Inflammatory macrophage treated with lipopolysaccharide for 4 hours (primary cell): Measurements from ENCODE around the gene PYY.
"Not testable (repeated sequence)": the region's sequence is repeated elsewhere in the genome, so short reads cannot be mapped to it uniquely, and the experiment has no call there.

Experiments
- DNase-seq: peaks from one replicate; pipeline ENCODE4 v3.0.0-alpha.2; 2020

Gene PYY

GRCh38 chr17:43945074-43945829 lies 8.5 kb downstream of the PYY start:
- DNase-seq, result no peak

- DNase-seq, result no peak
Observed at GRCh38 chr17:43942051-43942685, 11.6 kb downstream of the PYY start, which contains the start of gene PPY. Gene PPY, minus strand, starts transcription at chr17:43942476. Its CDS starts 822 bp downstream, at chr17:43941654.

DNA sequence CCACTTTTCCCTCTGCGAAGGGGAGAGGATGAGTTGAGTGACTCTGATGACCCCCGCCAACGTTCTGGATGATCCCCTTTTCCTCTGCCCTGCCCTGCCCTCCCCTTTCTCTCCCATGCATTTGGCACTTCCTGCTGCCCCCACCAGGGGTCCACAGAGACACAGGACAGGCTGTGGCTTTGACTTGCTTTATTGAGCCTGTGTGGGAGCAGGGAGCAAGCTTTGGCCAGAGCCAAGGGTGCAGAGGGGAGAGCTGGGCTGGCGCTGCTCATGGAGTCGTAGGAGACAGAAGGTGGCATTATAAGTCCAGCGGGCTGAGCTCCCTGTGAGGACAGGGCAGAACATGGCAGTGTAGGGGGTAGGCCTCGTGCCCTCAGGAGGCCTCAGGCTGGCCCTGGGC lies 13.1 kb downstream of the PYY start:
- DNase-seq, result no peak

GRCh38 chr17:43939886-43940285 lies 13.9 kb downstream of the PYY start:
- no peak for DNase-seq

GRCh38 chr17:43939452-43939851 lies 14.3 kb downstream of the PYY start:
- not testable (repeated sequence) for DNase-seq

GRCh38 chr17:43938838-43939182 lies 14.9 kb downstream of the PYY start:
- DNase-seq, result no peak

GRCh38 chr17:43936434-43936833 lies 17.3 kb downstream of the PYY start:
- no peak for DNase-seq

- no peak for DNase-seq
Observed at GRCh38 chr17:43935926-43936261, 17.8 kb downstream of the PYY start.

DNA sequence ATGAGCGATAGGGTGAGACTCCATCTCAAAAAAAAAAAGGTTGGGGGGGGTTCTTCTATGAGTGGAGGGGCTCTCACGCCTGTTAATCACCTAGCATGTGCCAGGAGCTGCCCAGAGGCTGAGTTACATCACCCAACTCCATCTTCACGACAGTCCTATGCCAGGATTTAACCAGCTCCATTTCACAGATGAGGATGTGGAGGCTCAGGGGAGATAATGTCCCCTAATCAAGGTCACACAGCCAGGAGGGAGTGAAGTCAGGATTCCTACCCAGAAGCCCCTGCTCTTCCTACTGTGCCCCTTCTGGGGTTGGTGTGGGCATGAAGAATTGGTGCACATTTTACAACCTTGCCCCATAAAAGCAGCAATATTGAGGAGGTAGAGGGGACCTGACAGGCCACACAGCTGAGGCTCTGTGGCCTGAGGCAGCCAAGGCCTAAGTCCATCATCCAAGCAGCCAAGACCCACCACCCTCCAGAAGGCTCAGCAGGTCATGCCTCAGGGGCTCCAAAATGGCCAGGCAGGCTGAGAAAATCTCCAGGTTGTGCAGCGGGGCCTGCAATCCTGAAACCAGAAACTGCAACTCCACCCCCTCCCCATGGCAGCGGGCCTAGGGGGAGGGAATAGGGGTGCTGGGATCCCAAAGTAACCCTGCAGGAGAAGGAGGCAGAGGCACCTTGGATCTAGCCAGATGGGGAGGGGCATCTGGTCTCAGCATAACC lies 18.4 kb downstream of the PYY start:
- no peak for DNase-seq

- DNase-seq, result no peak
Observed at GRCh38 chr17:43932923-43933322, 20.8 kb downstream of the PYY start.

DNA sequence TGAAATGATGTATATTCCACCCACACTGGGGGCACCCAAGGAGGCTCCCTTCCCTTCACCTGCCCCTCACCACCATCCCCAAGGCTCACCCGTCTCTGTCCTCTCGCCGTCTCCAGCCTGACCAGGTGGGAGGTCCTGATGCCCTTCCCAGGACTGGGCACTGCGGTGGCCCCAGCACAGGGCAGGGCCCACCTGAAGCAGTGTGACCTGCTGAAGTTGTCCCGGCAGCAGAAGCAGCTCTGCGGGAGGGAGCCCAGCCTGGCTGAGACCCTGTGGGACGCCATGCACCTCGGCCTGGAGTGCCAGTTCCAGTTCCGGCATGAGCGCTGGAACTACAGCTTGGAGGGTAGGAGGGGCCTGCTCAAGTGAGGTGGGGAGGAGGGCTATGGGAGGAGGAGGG lies 21.4 kb downstream of the PYY start:
- no peak for DNase-seq

DNA sequence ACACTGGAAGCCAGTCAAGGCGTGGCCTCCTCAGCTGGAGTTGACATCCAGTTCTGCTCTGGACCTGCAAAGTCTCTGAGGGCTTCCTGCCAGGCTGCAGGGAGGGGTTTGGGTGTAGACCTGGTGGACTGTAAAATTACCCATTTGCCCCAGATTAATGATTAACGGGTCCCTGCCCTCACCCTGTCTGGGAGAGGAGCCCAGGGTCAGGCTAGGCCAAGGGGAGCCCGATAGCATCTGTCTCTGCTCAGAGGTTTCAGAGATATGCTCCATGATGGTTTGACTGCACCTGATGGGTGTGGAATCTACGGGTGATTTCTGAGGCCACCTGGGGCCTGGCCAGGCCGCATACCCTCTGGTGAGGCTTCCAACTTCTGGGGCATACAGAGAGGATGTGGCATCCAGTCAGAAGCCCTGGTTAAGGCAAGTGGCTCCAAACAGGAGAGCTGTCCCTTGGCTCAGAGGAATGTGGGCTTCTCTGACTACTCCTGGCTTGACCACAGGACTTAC lies 22.6 kb downstream of the PYY start:
- no peak for DNase-seq

- no peak for DNase-seq
Observed at GRCh38 chr17:43928609-43929008, 25.1 kb downstream of the PYY start.

- DNase-seq, result peak; percentile 28
Observed at GRCh38 chr17:43927929-43928328, 25.8 kb downstream of the PYY start.

DNA sequence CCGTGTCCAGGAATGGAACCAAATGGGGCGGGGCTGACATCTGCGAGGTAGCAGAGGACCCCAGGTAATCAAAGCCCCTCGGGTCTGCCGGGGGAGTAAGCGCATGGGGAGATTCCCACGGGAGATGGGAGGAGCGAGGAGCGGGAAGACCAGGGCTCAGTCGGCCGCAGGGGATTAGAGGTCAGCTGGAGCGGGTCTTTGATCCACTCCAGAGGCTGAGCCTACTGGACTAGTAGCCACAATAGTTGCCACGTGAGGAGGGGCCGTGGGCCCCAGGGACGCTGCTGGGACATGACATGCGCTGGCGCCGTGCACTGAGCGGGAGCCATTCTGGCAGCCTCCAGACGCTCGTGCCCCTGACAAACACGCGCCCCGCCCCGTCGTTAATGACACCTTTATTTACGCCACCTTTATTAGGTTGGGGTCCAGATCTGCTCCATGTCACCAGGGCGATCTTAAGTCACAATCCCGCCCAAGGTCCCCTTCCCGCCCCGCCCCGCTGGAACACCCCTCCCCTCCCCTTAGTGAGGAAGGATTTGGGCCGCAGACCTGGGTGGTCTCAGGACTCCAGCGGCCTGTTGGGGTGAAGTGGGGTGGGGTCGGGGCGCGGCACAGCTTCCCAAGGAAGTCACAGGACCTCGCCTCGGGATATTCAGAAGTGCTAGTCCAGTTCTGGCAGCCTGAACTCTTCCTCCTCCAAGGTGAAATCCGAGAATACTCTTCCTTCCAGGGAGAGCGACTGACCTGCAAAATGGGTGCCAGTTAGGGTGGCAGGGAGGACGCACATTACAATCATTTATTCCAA lies 26.5 kb downstream of the PYY start:
- no peak for DNase-seq

DNA sequence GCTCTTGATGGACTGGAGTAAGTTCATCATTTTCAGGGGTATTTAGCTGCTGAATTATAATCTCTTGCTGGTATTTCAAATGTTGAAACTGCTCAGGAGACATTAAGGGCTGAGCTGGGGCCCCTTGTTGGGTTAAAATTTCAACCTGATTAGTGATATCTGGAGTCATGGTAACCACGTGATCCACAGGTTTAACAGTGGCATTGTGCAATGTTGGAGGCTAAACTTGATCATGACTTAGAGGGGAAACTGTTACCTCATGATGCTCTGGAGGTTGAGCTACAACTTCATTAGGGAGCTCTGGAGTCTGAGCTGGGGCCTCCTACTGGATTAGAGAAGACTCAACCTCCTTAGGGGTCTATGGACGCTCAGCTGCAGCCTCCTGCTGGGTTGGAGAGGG lies 29.2 kb downstream of the PYY start:
- DNase-seq, result no peak

GRCh38 chr17:43920500-43921095 lies 33.1 kb downstream of the PYY start:
- DNase-seq, result no peak

- DNase-seq, result no peak
Observed at GRCh38 chr17:43918026-43918389, 35.7 kb downstream of the PYY start.

- peak; percentile 55 for DNase-seq
Observed at GRCh38 chr17:43917348-43918025, 36.3 kb downstream of the PYY start.

DNA sequence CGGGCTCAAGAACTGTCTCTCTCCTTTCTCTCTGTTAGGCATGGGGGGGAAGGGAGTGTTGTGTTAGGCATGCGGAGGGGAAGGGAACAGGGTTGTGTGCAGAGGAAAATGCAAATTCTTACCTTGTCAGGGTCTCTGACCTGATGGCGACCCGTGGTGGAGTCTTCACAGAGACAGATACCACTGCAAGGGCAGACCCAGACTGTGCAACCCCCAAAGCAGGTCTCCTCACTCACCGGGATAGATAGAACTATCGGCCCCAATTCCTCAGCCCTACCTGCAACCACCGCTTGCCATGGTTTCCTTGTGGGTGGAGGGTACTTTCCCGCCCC lies 36.8 kb downstream of the PYY start:
- DNase-seq, result no peak

GRCh38 chr17:43916385-43916784 lies 37.4 kb downstream of the PYY start:
- no peak for DNase-seq

GRCh38 chr17:43915559-43915958 lies 38.2 kb downstream of the PYY start:
- DNase-seq, result no peak
